ENCODE measurements around the gene CCDC93.

- TF ChIP-seq CTCF (optimal IDR thresholded peaks at IDR 0.05 in 1 of 3, IDR thresholded peaks at IDR 0.05 in 1 of 3, conservative IDR thresholded peaks at IDR 0.05 in 1 of 3; ENCODE audit: extremely low read depth in 1 of 3, insufficient read depth in 2 of 3, low read length in 3 of 3) (no peak), EZH2 (IDR thresholded peaks at IDR 0.05; ENCODE audit: low read length) (no peak)
Observed at GRCh38 chr2:117982376-117983033, 31.4 kb downstream of the CCDC93 start.
